AG04450 (cell line): ENCODE data around the gene CABLES1. TPM values are rescaled to one million over a fixed set of nuclear protein-coding genes. Genes with fewer than 3 reads are reported as not detected.

Experiments used
- CTCF ChIA-PET: fragments of 300-600, 350-600 bp; formaldehyde crosslinking; extraction: SDS; loops from one replicate; lab custom pipeline; 2022; ENCODE audit warnings: antibody characterized with exemption, inconsistent platforms; lab: Charles Lee
- POLR2A ChIA-PET: fragments of 350-600 bp; formaldehyde crosslinking; extraction: SDS; loops from one replicate; lab custom pipeline; 2021; ENCODE audit warnings: antibody characterized with exemption, inconsistent platforms; lab: Yijun Ruan, JAX
- DNase-seq: peaks from one replicate; pipeline ENCODE4 v3.0.0-alpha.2; 2011; ENCODE audit warnings: low read depth, low spot score
- H3K27ac ChIP-seq: one replicate; pipeline ENCODE4 v1.5.1; 2012; ENCODE audit warnings: low read depth, low read length, control low read depth
- H3K27me3 ChIP-seq: one replicate; pipeline ENCODE4 v1.6.0; 2012; ENCODE audit warnings: low read length; ENCODE audit not compliant: control insufficient read depth, insufficient read depth
- H3K4me3 ChIP-seq: 2 replicates; pipeline ENCODE4 v1.5.1; 2011; ENCODE audit warnings: mild to moderate bottlenecking, low read depth, low read length, control low read depth
- H3K9me3 ChIP-seq: 2 replicates; pipeline ENCODE4 v1.5.1; 2012; ENCODE audit warnings: low read length; ENCODE audit not compliant: control insufficient read depth, insufficient read depth
- CTCF ChIP-seq: IDR thresholded peaks from 2 replicates; pipeline ENCODE4 v1.5.1; 2011; ENCODE audit warnings: low read depth, low read length, control low read depth, inconsistent platforms
- polyA plus RNA-seq: library from polyadenylated mRNA; depleted of rRNA; stranded (reverse); fragments of >200 nt; gene quantifications from 2 replicates; pipeline ENCODE4 v1.2.3, GENCODE V29; 2011

CABLES1 gene
- polyA plus RNA-seq, 1 experiment, result 29.6 TPM

- no peak for TF ChIP-seq CTCF
- H3K27ac ChIP-seq, result no peak overlapping the region
- ChIA-PET CTCF (interaction anchor here (0.7 kb wide), 1 partner anchor 10 kb away, joined by 3 read pairs; no protein-coding TSS in a partner anchor), POLR2A (interaction anchor here (0.6 to 1.6 kb wide), 3 partner anchors 89 to 241 kb away, joined by 3 to 4 read pairs (median 3); no protein-coding TSS in a partner anchor)
- no peaks in the 10 kb centered on the region; the same call in 1 of the 2 replicates for H3K9me3 ChIP-seq
- H3K4me3 ChIP-seq, result peak overlapping the region; percentile 75
- H3K27me3 ChIP-seq, result no peaks in the 10 kb centered on the region
- no peak for DNase-seq
Observed at GRCh38 chr18:23136326-23137096, 1.2 kb downstream of the CABLES1 start.

- ChIA-PET POLR2A (no interaction called here), CTCF (interaction anchor here (0.6 to 1.7 kb wide), 3 partner anchors 10 to 275 kb away, joined by 3 to 4 read pairs (median 3); no protein-coding TSS in a partner anchor)
- Histone ChIP-seq H3K27ac (no peak overlapping the region), H3K4me3 (peak overlapping the region; percentile 75), H3K9me3 (no peaks in the 10 kb centered on the region; the same call in 1 of the 2 replicates), H3K27me3 (no peaks in the 10 kb centered on the region)
- no peak for TF ChIP-seq CTCF
- no peak for DNase-seq
Observed at GRCh38 chr18:23137097-23137635, 1.9 kb downstream of the CABLES1 start.

GRCh38 chr18:23137788-23138216, 2.5 kb downstream of the CABLES1 start:
- ChIA-PET POLR2A (no interaction called here), CTCF (interaction anchor here (1.7 kb wide), 1 partner anchor 274 kb away, joined by 4 read pairs; no protein-coding TSS in a partner anchor)
- Histone ChIP-seq H3K4me3 (peak overlapping the region; percentile 75), H3K27ac (no peak overlapping the region), H3K27me3 (no peaks in the 10 kb centered on the region), H3K9me3 (no peaks in the 10 kb centered on the region; the same call in 1 of the 2 replicates)
- no peak for DNase-seq
- no peak for TF ChIP-seq CTCF

GRCh38 chr18:23138471-23138870, 3.2 kb downstream of the CABLES1 start:
- POLR2A ChIA-PET, result no interaction called here
- no peak for TF ChIP-seq CTCF
- H3K27ac ChIP-seq, result no peak overlapping the region
- CTCF ChIA-PET, result interaction anchor here (1.7 kb wide), 1 partner anchor 273 kb away, joined by 4 read pairs; no protein-coding TSS in a partner anchor
- H3K27me3 ChIP-seq, result no peaks in the 10 kb centered on the region
- no peaks in the 10 kb centered on the region; the same call in 1 of the 2 replicates for H3K9me3 ChIP-seq
- no peak for DNase-seq
- H3K4me3 ChIP-seq, result no peak overlapping the region
